NCI-H524 treated with DMSO at 0.1 percent for 48 hours (cell line): Measurements from ENCODE around the gene GADL1.

Experiments
- DNase-seq: peaks from one replicate; lab custom pipeline; 2025; lab: John Stamatoyannopoulos, UW

GADL1 gene

DNA sequence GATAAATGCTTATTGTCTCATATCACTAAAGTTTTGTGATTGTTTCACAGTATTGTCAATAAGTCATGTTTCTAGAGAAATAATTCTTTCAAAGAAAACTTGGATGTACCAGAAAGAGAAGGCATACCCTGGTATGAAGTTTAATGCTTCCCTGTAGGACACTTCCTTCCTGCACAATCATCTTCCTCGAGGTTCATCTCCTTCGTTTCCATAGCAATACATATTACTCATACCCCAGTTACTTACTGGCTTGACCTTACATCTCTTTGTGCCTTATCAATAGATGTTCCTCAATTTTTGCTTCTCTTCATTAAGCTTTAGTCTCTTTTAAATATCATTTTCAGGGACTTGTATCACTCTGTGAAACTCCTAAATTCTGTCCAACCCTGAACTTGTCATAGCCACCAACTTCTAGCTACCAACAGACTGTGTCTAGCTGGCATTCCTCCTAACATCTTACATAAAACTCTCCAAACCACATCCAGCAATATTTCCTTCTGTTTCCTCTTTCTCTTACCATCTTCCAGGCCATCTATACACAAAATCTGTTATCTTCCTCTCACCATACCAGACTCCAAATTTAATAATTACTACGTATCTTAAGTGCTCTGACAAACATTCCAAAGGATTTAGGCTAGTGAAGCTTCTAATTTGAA, 134.3 kb downstream of the GADL1 start:
- no peak for DNase-seq

DNA sequence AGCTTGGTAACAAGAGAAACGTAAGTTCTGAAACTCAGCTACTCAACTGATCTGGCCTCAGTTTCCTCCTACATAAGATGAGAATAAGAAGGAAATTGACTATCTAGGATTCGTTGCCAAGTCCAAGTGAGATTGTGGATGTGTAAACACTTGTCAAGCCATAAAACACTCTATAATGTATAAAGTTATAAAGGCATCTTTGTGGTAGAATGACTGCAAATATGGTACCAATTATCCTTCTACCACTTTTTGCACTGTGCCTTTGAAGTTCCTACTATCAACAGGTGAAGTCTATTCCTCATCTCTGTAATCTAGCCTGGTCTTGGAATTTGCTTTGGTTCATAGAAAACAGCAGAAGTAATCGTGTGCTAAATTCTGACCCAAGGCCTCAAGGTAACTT, 138.2 kb downstream of the GADL1 start:
- DNase-seq, result no peak

DNA sequence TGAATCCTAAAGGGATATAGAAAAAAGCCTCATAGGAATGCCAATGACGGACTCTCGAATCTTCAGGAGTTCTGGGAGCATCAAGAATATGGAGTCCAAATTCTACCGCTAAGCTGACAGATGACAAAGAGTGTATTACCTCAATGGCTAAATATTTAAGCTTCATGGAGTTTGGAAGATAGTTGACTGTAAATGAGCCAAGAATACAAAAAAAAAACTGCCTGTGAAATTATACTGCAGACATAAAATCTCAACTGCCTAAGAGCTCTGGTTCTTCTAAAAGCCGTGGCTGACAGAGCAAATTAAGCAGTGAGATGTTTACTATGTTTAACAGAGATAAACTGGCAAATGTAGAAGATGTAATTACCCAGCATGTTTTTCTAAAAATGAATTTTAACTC, 140.0 kb downstream of the GADL1 start:
- DNase-seq, result no peak

DNA sequence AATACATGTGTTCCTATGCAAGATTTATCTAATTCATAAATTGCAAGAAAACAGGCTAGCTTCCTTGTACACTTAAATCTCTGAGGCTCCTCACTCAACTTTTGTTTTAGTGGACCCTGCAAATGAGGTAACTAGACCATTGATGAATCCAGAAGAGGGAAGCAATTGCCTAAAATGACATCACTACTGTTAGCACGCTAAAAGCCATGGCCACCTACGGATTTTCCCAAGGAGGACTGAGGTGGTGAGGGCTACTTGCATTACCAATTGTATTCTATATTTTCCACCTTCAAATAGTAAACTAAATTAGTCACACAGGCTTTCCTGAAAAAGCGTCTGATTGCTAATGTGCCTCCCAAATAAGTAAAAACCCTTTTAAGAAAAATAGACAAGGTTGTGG, 140.7 kb downstream of the GADL1 start:
- no peak for DNase-seq

DNA sequence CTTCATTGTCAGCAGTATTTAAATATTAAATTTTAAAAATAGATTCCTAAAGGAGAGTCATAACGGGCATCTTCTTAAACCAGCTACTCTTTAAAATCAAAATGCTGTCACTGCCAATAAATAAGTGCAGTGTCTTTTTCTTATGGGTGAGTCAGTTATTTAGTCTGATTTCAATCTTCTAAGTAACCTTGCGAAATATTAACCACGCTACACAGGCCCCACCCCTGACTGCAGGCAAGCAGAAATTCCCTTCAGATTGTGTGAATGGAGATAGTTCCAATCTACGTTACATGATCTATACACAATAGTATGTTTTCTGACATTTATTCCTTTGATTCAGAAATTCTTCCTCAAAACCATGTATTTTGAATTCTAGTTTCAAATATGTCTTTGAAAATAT, 141.5 kb downstream of the GADL1 start:
- DNase-seq, result no peak

DNA sequence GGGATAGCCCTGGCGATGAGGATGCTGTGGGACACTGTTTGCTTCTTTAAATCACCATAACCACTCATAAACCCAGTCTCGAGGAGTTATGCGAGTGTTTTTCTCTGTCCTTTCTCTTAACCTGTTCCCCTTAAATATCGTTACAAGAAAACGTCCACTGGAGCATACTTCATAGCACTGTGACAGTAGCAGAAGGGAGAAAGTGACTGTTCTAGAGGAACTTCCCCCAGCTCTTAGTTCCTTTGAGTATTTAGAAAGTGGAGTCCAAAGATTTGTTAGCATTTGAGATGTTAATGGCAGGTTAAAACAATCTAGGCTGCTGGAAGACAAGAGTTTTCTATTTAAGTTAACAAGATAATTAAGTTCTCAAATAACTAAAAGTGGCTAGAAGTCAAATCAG, 142.0 kb downstream of the GADL1 start:
- DNase-seq, result no peak

DNA sequence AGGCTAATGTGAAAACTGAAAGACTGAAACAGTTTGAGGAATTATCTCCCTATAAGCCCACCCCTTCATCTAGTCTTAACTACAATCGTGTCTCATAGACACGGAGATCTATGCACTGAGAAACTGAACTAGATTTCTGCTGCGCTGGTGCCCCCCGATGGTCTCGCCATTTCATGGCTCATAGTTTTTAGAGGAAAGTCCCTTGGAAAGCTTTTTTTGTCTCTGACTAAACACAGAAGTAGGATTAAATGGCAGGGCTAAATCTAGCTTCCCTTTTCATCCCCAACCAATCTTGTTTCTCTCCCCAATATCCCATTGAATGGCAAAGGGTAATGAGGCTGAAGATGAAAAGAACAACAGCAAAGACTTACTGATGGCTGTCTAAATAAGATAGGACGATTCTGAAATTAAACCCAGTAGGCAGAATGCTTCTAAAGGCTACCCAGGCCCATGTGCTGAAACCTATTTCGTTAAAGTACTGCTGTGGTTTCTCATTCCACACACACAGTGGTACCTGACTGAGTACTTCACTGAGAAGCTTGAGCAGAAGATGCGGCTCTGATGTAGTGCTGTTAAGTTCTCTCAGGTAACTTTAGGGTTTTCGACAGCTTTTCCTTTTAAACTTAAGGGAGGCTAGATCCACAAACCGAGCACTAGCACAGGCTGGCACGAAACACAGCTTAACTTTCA, 142.7 kb downstream of the GADL1 start:
- no peak for DNase-seq

DNA sequence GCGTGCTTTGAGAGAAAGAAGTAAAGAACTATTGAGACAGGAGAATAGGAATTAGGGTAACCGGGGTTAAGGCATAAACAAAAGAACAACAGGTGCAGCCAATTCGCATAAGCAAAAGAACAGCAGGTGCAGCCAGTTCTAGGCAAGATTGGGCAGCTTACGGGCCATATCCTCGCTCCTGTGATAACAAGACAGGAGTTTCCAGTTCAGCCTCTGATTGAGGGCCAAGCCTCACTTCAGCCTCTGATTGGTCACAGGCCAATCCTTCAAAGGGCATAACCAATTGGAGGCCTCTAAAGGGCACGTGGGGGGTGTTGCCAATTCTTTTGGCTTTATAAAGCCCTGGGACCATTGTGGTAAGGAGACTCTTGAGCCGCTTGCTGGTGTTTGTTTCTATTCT, 143.5 kb downstream of the GADL1 start:
- no peak for DNase-seq

DNA sequence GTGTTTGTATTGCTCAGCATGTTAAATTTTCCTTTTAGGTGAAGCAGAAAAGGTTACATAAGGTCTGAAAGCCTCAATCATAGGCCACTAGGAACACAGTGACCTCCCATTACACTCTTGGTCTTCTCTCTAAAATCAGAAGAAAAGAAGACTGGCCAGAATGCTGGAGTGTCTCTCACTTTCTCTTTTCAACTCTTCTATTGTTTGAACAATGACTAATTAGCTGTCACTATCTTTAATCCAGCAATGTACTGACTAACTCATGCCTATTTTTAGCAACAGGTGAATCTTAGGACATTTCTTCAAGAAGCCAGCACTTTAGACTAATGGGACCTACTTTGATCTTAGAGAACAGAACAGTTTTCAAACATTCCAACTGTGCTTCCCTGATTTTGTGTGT, 145.2 kb downstream of the GADL1 start:
- no peak for DNase-seq

DNA sequence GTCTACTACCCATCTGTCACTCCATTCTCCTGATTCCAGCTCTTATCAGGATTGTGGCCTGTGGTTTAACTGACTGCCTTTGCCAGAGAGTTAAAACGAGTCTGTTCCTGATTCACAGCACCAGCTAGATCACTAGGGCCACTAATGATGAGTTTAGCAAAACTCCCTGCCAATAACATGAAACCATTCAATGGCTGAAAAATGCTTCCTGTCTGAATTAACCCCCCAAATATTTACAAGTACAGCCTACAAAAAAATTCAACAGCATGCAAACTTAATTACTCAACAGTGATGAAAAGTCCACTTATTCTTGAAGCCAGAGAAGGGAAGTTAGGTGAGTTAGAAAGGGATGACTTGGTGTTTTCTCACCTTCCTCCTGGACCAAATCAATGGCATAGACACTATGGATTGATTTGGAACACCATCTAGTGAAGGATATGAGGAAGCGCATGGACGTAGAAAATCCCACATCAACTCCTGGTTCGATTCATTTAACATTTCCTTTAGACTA, 146.6 kb downstream of the GADL1 start:
- DNase-seq, result no peak

DNA sequence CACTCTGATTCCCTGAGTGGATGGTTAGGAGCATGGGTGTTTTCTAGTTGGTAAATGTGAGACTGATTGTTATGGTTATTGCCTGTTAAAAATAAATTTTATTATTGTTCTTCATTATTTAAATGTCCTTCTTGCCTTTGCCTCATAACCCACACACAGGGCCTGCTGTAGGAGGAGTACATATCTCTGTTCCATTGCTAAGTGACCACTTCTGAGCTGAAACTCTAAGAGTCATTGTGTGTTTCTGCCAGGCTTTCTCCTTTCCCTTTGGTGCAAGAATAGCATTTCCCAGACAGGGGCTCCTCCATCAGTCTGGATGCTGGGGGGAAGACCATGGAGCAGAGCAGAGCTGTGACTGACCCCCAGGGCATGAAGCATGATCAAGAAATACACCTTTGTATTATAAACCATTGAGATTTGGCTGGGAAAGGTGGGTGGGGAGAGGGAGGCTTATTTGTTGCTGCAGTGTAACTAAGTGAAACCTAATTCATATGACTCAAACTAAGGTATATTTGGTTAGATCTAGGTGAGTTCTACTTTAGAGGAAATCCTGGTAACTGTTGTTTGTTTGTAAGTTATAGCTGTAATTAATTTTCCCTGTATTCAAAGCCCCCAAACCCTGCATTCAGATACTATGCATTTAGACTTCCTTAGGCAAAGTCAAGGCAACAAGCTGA, 150.7 kb downstream of the GADL1 start:
- no peak for DNase-seq

DNA sequence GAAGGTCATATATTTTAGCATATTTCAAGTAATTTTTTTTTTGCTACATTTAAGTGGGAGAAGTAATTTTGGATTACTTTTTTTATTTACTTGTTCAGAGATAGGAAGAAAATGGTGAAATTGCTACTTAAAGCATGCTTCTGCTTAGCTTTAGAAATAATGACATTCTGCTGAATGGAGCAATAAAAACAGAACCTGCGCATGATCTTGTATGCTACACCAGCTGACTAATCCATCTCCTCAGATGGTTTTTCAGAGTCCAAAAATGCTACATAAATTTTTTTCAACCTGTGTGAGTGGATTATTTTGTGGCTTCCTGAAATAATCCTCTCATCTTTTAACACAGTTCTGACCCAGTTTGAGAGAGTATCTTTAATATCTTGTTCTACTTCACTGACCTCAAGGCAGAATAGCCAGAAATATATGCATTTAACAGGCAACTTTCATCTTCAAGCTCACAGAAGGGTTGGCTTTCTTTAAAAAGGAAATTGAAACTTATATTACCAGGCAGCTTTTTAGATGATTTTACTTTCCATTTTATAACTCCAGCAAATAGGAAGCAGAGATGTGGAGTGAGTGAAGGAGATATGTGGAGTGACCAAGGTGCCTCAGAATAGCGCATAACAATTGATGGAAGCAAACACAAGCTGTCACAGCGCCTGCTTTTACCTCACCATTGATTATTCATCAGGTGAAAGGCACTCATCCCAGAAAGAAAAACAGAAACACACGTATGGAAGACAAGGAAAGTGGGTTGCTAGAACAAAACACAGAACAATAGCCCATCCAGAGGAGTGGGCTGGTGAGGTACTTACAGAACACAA, 151.5 kb downstream of the GADL1 start:
- no peak for DNase-seq

DNA sequence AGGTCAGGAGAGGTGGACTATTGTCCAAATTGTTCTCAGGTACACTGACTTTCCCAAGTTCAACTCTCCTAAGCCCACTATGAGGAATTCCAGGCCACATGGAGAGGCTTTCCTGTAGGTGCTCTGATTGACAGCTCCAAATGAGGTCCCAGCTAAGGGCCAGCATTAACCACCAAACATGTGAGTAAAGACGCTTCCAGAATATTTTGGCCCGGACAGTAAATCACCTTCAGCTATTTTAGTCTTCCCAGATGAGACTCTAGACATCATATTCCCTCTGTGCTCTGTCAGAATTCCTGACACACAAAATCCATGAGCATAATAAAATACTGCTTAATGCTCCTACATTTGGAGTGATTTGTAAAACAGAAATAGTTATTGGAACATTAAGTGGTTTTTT, 152.6 kb downstream of the GADL1 start:
- DNase-seq, result no peak

DNA sequence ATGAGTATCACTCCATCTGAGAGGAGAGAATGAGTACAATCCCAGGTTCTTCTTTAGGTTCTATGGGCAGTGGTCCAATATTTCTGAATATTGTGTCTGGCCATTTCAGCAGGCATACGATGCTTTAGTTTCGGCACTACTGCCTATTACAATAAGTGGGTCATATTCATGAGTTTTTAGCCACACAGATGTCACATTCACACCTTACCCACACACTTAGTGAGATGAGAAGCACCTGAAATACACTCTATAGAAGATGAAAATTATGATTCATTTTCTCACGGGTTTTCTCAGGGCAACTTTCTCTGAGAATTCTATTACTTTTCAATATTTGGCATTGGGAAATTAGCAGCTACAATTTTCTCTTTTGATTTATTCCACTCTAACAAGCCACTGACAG, 155.9 kb downstream of the GADL1 start:
- DNase-seq, result no peak

DNA sequence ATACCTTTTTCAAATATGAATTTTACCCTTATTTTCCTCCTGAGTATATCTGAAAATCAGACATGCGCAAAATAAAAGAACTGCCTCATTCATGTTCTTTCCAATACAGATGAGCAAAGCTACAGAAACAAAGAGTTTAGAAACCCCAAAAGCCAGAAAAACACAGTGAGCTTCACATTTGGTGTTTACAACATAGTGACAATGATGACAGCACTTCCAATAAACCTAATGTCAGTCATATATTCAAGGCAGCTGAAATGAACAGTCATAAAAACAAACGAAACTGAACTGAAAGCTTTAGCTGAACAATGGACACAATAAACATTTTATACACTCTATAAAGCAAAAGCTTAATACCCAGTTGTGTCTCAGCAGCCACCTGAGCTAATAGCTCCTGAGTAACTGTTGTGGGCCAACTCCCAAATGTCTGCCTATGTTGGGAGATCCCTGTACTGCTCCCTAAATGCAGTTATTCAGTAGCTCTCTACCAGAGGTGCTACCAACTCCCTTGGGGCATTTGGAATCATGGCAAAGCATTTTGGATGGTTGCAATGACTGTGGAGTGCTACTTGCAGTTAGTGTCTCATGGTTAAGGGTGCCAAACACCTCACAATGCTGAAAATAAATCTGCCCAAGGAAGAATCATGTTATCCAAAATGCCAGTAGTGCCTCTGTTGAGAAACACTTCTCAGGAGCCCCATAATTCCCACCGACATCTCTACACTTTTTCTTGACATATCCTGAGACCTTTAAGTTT, 156.5 kb downstream of the GADL1 start:
- no peak for DNase-seq

DNA sequence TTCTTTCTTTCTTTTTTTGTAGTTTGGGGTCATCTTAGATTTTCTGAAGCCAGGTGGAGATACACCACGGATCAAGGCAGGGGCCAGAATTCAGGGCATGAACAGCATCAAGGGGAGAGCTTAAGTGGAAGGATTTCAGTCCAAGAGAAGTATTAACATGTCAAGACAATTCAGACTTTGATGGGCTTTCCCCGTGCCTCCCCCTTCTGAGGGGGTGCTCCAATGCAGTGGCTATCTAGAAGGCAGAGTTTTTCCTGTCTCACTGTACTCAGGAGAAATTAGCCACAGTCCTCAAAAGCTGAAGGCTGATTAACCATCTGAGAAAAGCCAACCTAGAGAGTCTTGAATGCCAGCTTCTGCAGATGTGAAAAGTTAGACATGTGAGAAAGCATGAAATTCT, 160.8 kb downstream of the GADL1 start:
- no peak for DNase-seq

DNA sequence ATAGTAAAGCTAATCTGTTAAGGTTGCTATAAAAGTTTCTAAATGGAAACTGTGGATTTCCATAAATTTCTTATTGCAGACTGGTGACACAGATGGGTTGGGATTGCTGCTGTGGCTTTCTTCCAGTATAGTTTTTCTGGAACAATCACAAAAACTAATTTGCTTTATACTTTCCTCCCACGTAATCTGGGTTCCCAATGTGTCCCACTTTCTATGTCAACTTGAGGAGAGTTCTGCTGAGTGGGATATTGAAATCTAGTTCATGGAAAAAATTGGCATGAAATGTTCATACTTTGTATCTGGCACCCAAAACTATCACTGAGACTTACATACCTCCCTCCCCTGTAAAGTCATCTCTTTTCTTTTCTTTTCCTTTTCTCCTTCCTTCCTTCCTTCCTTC, 161.3 kb downstream of the GADL1 start:
- no peak for DNase-seq

DNA sequence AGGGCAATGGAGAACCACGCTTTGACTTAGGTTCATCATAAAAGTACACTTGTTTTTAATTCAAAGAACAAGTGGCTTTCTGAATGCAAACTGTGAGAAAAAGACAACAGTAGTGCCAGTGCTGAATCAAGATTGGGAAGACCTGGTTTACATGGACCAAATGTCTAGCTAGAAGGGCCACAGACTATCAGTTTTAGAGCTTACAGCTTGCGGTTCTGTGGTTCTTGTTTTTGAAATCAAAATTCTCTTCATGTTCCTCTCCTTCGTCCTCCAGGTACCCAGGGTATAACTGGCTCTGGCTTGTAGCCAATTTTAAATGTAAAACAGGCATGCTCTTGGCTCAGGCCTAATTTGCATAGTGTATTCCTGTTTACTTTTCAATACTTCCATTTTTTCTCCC, 163.5 kb downstream of the GADL1 start:
- no peak for DNase-seq

DNA sequence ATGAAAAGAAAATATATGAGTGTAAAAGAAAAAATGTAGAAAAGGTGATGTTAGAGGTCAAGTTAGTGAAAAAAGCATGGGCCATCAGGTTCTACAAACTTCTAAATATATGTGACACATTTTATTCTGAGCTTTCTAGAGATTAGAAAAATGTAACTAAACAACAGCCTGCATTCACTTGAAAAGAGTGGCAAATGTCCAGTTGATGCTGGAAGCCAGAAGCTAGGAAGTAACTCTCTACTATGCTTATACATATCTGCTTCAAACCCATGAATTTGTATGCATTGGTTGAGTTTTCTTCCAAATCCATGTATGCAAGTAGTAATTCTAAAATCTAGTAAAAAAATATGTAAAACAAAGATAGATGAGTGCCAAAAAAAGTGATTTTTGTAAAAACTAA, 164.5 kb downstream of the GADL1 start:
- no peak for DNase-seq

DNA sequence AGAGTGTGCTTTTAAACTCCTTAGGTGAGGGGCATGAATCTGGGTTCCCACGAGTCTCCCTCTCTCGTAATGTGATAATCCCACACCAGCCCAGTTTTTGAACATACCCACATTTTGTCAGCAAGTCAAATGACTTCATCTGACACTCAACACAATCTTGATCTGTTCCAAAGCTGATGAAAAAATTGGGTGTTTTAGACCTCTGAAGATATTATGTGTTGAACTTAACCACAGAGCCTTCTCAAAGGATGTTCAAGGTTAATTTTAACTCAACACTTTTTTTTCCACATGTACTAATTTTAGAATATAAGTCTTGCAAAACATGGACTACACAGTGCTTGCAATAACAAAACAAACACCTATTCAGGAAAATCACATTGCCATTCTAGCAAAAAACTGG, 164.9 kb downstream of the GADL1 start:
- no peak for DNase-seq

DNA sequence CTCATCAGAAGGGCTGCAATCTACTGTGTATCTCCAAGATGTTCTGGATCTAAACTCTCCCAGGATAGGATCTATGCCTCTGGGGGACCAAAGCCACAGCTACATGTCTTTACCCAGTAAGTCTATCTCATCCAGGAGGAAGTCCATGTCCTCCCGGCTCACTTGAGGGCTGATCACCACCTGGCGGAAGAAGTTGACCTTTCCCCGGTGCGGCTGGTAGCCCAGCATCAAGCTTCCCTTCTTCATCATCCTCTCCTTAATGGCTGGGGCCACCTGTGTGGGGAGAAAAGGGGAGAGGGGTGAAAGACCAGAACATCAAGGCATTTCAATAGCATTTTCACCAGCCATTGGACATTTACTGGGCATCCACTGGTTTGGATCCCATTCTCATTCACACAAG, 166.3 kb downstream of the GADL1 start:
- DNase-seq, result no peak

DNA sequence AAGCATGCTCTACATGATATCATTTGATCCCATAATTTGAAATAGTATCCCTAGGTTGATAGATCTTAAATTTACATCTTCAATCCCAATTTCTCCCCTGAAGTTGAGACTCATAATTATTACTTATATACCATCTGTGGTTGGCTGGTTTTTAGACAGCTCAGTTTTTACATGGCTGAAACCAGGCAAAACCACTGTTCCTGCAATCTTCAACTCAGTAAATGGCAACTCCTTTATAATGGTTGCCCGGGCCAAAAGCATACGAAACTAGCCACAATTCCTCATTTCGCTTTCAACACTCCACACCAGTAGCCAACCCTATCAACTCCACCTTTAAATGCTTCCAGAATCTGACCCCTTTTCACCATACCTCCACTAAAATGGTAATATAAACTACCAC, 169.6 kb downstream of the GADL1 start:
- DNase-seq, result no peak
